Measurements from ENCODE around the gene THSD4. TPM values are rescaled to one million over a fixed set of nuclear protein-coding genes. Genes with fewer than 3 reads are reported as not detected.

THSD4 gene
- total RNA-seq, 4 donors from 2014 or later = 16.6 to 25.3 (median 24.1) TPM

GRCh38 chr15:71458089-71458660 is 342.9 kb downstream of the THSD4 start:
- H3K9me3 ChIP-seq = no peaks in the 10 kb centered on the region
- 54% methylated on average over 2 of the region's 2 CpGs for whole genome bisulfite sequencing
- no peaks in the 10 kb centered on the region for H3K4me1 ChIP-seq

GRCh38 chr15:71461748-71462147 is 346.5 kb downstream of the THSD4 start:
- WGBS = 52% methylated on average over 1 of the region's 1 CpG
- no peaks in the 10 kb centered on the region for H3K4me1 ChIP-seq
- DNase-seq (ENCODE audit: low spot score in 2 of 2) = no peak

More at GRCh38 chr15:71458089-71458660, 342.9 kb downstream of the THSD4 start:
- H3K27me3 ChIP-seq = no peaks in the 10 kb centered on the region
- H3K4me3 ChIP-seq = no peak overlapping the region
- no peaks in the 10 kb centered on the region for H3K36me3 ChIP-seq
- no peak overlapping the region for H3K27ac ChIP-seq
- no peak for DNase-seq (ENCODE audit: low spot score in 2 of 2)
- no peak for TF ChIP-seq EP300 (IDR thresholded peaks at IDR 0.05)
- TF ChIP-seq CTCF (IDR thresholded peaks at IDR 0.05) = no peak
- TF ChIP-seq POLR2A (IDR thresholded peaks at IDR 0.05) = no peak
- no peak for TF ChIP-seq POLR2AphosphoS5 (IDR thresholded peaks at IDR 0.05)

GRCh38 chr15:71462638-71463037 is 347.4 kb downstream of the THSD4 start:
- H3K36me3 ChIP-seq = no peaks in the 10 kb centered on the region
- H3K27ac ChIP-seq = no peak overlapping the region
- DNase-seq (ENCODE audit: low spot score in 2 of 2) = no peak
- H3K4me1 ChIP-seq = no peaks in the 10 kb centered on the region
- no peaks in the 10 kb centered on the region for H3K9me3 ChIP-seq
- no peak for TF ChIP-seq POLR2AphosphoS5 (IDR thresholded peaks at IDR 0.05)
- no peak for TF ChIP-seq POLR2A (IDR thresholded peaks at IDR 0.05)
- no peak for TF ChIP-seq CTCF (IDR thresholded peaks at IDR 0.05)
- TF ChIP-seq EP300 (IDR thresholded peaks at IDR 0.05) = no peak
- H3K27me3 ChIP-seq = no peaks in the 10 kb centered on the region
- H3K4me3 ChIP-seq = no peak overlapping the region
- 80% methylated on average over 1 of the region's 1 CpG for WGBS

More at GRCh38 chr15:71461748-71462147, 346.5 kb downstream of the THSD4 start:
- no peak for TF ChIP-seq EP300 (IDR thresholded peaks at IDR 0.05)
- TF ChIP-seq CTCF (IDR thresholded peaks at IDR 0.05) = no peak
- Histone ChIP-seq H3K4me3 (no peak overlapping the region), H3K27me3 (no peaks in the 10 kb centered on the region), H3K27ac (no peak overlapping the region), H3K9me3 (no peaks in the 10 kb centered on the region), H3K36me3 (no peaks in the 10 kb centered on the region)

- TF ChIP-seq POLR2AphosphoS5 (IDR thresholded peaks at IDR 0.05) (no peak), EP300 (IDR thresholded peaks at IDR 0.05) (no peak), CTCF (IDR thresholded peaks at IDR 0.05) (no peak), POLR2A (IDR thresholded peaks at IDR 0.05) (no peak)
- Histone ChIP-seq H3K27me3 (no peaks in the 10 kb centered on the region), H3K9me3 (no peaks in the 10 kb centered on the region), H3K36me3 (no peaks in the 10 kb centered on the region), H3K4me1 (no peaks in the 10 kb centered on the region), H3K4me3 (no peak overlapping the region), H3K27ac (no peak overlapping the region)
- DNase-seq (ENCODE audit: low spot score in 2 of 2) = no peak
- 69% methylated on average over 6 of the region's 6 CpGs for WGBS
These were observed 347.9 kb downstream of the THSD4 start for GRCh38 chr15:71463156-71463665.

- H3K27ac ChIP-seq = no peak overlapping the region
- H3K4me1 ChIP-seq = no peaks in the 10 kb centered on the region
- WGBS = 55% methylated on average over 3 of the region's 3 CpGs
These were observed 350.1 kb downstream of the THSD4 start for GRCh38 chr15:71465131-71465955.

More at GRCh38 chr15:71465131-71465955, 350.1 kb downstream of the THSD4 start:
- TF ChIP-seq CTCF (IDR thresholded peaks at IDR 0.05) = no peak
- no peak for TF ChIP-seq POLR2A (IDR thresholded peaks at IDR 0.05)
- TF ChIP-seq EP300 (IDR thresholded peaks at IDR 0.05) = no peak
- no peak for TF ChIP-seq POLR2AphosphoS5 (IDR thresholded peaks at IDR 0.05)
- H3K4me3 ChIP-seq = no peak overlapping the region
- no peaks in the 10 kb centered on the region for H3K27me3 ChIP-seq
- DNase-seq (ENCODE audit: low spot score in 2 of 2) = no peak
- no peaks in the 10 kb centered on the region for H3K9me3 ChIP-seq
- H3K36me3 ChIP-seq = no peaks in the 10 kb centered on the region

Measured in suprapubic skin (tissue), 4 donors.